ENCODE data around the gene RAMP2.
"Not testable (repeated sequence)": the region's sequence is repeated elsewhere in the genome, so short reads cannot be mapped to it uniquely, and the experiment has no call there.

- not testable (repeated sequence) for TF ChIP-seq CTCF, POLR2A (IDR thresholded peaks at IDR 0.05)
Observed at GRCh38 chr17:42769964-42770363, 8.9 kb downstream of the RAMP2 start.
